GM12891 (cell line): Measurements from ENCODE around the gene PLIN3.
"Not testable (repeated sequence)": the region's sequence is repeated elsewhere in the genome, so short reads cannot be mapped to it uniquely, and the experiment has no call there.

Experiments used
- POLR2A ChIP-seq: IDR thresholded peaks from 2 replicates; pipeline ENCODE4 v1.6.1; 2011; ENCODE audit warnings: low read depth, low read length, control low read depth
- POLR2AphosphoS5 ChIP-seq: IDR thresholded peaks from 2 replicates; pipeline ENCODE4 v1.6.1; 2011; ENCODE audit warnings: low read depth, low read length, control low read depth
- SPI1 ChIP-seq: IDR thresholded peaks from 2 replicates; pipeline ENCODE4 v1.6.1; 2011; ENCODE audit warnings: low read depth, low read length, control low read depth
- TAF1 ChIP-seq: IDR thresholded peaks from 2 replicates; pipeline ENCODE4 v1.6.1; 2011; ENCODE audit warnings: low read depth, low read length, control low read depth

GRCh38 chr19:4792019-4792865, 75.2 kb downstream of the PLIN3 start:
- TF ChIP-seq POLR2A, POLR2AphosphoS5, TAF1, SPI1: not testable (repeated sequence)
